Prostate gland (tissue), 2 donors: ENCODE data around the gene PAX6. TPM values are rescaled to one million over a fixed set of nuclear protein-coding genes. Genes with fewer than 3 reads are reported as not detected.

Source experiments
- DNase-seq: peaks from one replicate; pipeline ENCODE4 v3.0.0-alpha.2; 2019; ENCODE audit warnings: low spot score
- H3K27ac ChIP-seq, 2 donors: fragments of 200-600 bp; sonication (generic); 2 replicates each; pipeline ENCODE4 v1.5.1; 2017 to 2019
- H3K27me3 ChIP-seq: fragments of 200-600 bp; sonication (generic); replicated peaks from 2 replicates; pipeline ENCODE4 v1.5.1; 2019; ENCODE audit not compliant: insufficient read depth
- H3K36me3 ChIP-seq, 2 donors: fragments of 200-600 bp; sonication (generic); 1 replicate in 1 of 2; 2 replicates in 1 of 2; pipeline versions ENCODE4 v1.5.1 to v1.8.1; 2017 to 2019
- H3K4me1 ChIP-seq: fragments of 200-600 bp; sonication (generic); replicated peaks from 2 replicates; pipeline ENCODE4 v1.5.1; 2019
- H3K4me3 ChIP-seq, 2 donors: fragments of 200-600 bp; sonication (generic); 2 replicates each; pipeline ENCODE4 v1.5.1; 2017 to 2019
- H3K9me3 ChIP-seq: fragments of 200-600 bp; sonication (generic); 2 replicates; pipeline ENCODE4 v1.5.1; 2017
- POLR2A ChIP-seq: fragments of 450-650 bp; IDR thresholded peaks from one replicate; pipeline ENCODE4 v1.6.1; 2016; ENCODE audit warnings: antibody characterized with exemption, mild to moderate bottlenecking
- POLR2AphosphoS5 ChIP-seq: sonication (generic); formaldehyde crosslinking; IDR thresholded peaks from one replicate; pipeline ENCODE4 v1.6.1; 2017; ENCODE audit warnings: antibody characterized with exemption
- WGBS: methylation state at CpG from one replicate; pipeline ENCODE4 v1.1.5; 2018; 5-methylcytosine and 5-hydroxymethylcytosine counted together
- intact Hi-C: fragments of 100-400 bp; cut with DNase I; formaldehyde crosslinking; loops from one replicate; pipeline ENCODE4 v1.14.2; 2022
- total RNA-seq, 2 donors: library from RNA; depleted of rRNA; stranded (reverse); fragments of >200 nt; gene quantifications; one replicate each; pipeline ENCODE4 v1.1.0, GENCODE V29; 2016
- TF ChIP-seq, protein P1 (sequence below), 4 experiments: fragments of 200-600 bp in 2 of 4; fragments of 450-650 bp in 2 of 4; sonication (generic) in 2 of 4; IDR thresholded peaks; 1 replicate in 3 of 4; 2 replicates in 1 of 4; pipeline ENCODE4 v1.5.1; 2016 to 2019; ENCODE audit warnings: antibody characterized with exemption in 4 of 4, mild to moderate bottlenecking in 2 of 4, moderate library complexity in 2 of 4

PAX6 gene
- total RNA-seq, result under 1 TPM in 1 of 2 donors, not detected in 1; 0.80 TPM

DNA sequence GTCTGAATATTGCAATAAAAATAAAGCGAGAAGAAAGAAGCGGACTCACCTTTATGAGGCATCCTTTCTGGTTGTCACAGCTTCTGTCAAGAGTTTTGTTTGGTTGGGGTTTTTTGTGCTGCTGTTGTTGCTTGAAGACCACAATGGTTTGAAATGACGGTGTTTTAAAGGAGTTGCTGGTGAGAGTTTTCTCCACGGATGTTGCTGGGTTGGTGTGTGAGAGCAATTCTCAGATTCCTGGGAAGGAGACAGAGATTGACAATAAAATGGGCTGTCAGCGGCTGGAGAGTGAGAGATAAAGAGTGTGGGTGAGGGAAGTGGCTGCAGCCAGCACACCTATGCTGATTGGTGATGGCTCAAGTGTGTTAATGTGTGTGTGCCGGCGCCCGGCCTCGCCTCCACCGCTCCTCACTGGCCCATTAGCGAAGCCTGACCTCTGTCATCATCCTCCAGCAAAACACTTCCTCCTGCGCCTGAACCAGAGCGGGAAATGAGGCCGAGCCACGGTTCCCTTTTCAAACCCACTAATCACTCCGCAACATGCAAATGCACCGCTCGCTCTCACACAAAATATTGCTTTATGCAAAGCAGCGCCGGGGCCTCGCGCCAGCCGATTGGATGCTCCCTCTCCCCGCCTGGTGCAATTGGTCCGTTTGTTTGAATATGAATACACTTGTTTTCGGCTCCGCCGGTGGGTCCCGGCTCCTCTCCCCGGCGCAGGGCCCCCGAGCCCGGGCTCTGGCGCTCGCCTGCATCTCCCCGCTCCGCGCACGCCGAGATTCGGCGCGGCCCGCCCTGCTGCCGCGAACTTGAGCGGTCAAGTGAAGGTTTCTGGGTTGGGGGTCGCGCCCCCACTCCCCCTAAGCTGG lies at the start of gene PAX6:
Gene PAX6 (minus strand): TSS at position 544 of the 869 bp plus-strand sequence. CDS start 4,911 bp downstream, outside the sequence.
- H3K36me3 ChIP-seq, result no peaks in the 10 kb centered on the region
- H3K9me3 ChIP-seq, result no peaks in the 10 kb centered on the region
- DNase-seq, result no peak
- H3K27ac ChIP-seq, result no peak within 1 kb of the TSS
- intact Hi-C loops, result no loop called here
- TF ChIP-seq, protein P1, sequence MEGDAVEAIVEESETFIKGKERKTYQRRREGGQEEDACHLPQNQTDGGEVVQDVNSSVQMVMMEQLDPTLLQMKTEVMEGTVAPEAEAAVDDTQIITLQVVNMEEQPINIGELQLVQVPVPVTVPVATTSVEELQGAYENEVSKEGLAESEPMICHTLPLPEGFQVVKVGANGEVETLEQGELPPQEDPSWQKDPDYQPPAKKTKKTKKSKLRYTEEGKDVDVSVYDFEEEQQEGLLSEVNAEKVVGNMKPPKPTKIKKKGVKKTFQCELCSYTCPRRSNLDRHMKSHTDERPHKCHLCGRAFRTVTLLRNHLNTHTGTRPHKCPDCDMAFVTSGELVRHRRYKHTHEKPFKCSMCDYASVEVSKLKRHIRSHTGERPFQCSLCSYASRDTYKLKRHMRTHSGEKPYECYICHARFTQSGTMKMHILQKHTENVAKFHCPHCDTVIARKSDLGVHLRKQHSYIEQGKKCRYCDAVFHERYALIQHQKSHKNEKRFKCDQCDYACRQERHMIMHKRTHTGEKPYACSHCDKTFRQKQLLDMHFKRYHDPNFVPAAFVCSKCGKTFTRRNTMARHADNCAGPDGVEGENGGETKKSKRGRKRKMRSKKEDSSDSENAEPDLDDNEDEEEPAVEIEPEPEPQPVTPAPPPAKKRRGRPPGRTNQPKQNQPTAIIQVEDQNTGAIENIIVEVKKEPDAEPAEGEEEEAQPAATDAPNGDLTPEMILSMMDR (IDR thresholded peaks at IDR 0.05), result no peak
- no peak for TF ChIP-seq POLR2AphosphoS5
- TF ChIP-seq POLR2A, result no peak
- 5% methylated on average over 32 of the region's 49 CpGs for WGBS
- peaks cover 59% of the 10 kb centered on the region for H3K27me3 ChIP-seq
- H3K4me3 ChIP-seq, result peak within 1 kb of the TSS; percentile 1 to 29
- peaks cover 14% of the 10 kb centered on the region for H3K4me1 ChIP-seq

DNA sequence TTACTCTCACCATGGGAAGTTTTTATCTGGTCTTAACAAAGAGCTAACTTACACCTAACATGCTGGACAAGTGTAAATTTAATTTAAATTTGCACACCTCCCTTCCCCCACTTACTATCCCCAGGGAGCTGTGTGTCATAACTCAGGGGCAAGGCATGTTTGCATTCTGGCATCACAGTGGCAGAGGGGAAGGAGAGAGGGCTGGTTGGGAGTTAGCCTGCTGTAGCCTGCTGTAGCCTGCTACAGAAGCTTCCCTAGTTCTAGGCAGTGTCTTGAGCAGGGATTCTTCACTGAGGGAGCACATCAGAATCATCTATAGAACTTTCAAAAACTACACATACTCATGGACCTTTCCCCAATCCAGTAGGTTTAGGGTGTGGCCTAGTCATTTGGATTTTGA lies 49.3 kb upstream of the PAX6 start:
- Histone ChIP-seq H3K4me1 (no peaks in the 10 kb centered on the region), H3K4me3 (no peak overlapping the region), H3K9me3 (no peaks in the 10 kb centered on the region), H3K27ac (no peak overlapping the region), H3K36me3 (no peaks in the 10 kb centered on the region), H3K27me3 (no peaks in the 10 kb centered on the region)
- TF ChIP-seq POLR2AphosphoS5 (no peak), POLR2A (no peak)
- TF ChIP-seq, protein P1 (IDR thresholded peaks at IDR 0.05), result no peak
- intact Hi-C loops, result no loop called here
- DNase-seq, result no peak

DNA sequence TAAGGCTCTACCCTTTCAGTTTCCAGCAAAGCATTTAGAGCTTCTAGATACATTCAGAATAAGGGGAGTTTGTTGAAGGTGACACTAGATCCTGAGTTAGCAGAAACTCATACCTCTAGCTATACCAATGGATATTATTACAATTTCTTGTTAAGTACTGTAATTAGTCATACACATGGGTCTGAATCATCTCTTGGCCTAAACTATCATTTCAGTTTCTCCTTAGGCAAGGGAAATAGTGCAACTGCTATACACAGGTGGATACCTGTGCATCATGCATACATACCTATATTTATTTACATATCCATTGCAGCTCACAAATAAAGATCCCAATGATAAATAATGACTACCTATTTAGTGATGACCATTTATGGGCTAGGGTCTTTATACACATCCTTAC lies 45.1 kb upstream of the PAX6 start:
- H3K36me3 ChIP-seq, result no peaks in the 10 kb centered on the region
- TF ChIP-seq, protein P1 (IDR thresholded peaks at IDR 0.05), result no peak
- no peak for TF ChIP-seq POLR2AphosphoS5
- no peak overlapping the region for H3K4me3 ChIP-seq
- no peak for DNase-seq
- H3K27me3 ChIP-seq, result no peaks in the 10 kb centered on the region
- intact Hi-C loops, result no loop called here
- H3K9me3 ChIP-seq, result no peaks in the 10 kb centered on the region
- no peaks in the 10 kb centered on the region for H3K4me1 ChIP-seq
- no peak overlapping the region for H3K27ac ChIP-seq

DNA sequence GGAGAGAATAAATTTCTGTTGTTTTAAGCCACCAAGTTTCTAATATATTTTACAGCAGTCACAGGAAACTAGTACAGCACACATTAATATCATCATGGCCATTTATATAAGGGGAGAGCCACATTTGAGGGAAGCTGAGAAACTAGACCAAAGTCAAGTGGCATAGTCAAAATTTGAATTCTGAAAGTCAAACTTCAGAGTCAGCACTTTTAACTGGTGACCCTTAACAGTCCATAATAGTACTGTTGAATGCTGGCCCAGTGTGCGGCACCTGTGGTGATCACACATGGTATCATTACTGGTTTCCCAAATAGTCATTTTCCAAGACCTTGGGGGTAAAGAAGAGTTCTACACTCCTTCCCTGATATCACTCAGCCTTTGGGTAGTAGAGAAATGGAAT lies 44.3 kb upstream of the PAX6 start:
- Histone ChIP-seq H3K27me3 (no peaks in the 10 kb centered on the region), H3K9me3 (no peaks in the 10 kb centered on the region), H3K4me1 (no peaks in the 10 kb centered on the region), H3K27ac (no peak overlapping the region), H3K4me3 (no peak overlapping the region), H3K36me3 (no peaks in the 10 kb centered on the region)
- intact Hi-C loops, result no loop called here
- WGBS, result 95% methylated on average over 1 of the region's 1 CpG
- DNase-seq, result no peak
- TF ChIP-seq POLR2A (no peak), POLR2AphosphoS5 (no peak)
- TF ChIP-seq, protein P1 (IDR thresholded peaks at IDR 0.05), result no peak

DNA sequence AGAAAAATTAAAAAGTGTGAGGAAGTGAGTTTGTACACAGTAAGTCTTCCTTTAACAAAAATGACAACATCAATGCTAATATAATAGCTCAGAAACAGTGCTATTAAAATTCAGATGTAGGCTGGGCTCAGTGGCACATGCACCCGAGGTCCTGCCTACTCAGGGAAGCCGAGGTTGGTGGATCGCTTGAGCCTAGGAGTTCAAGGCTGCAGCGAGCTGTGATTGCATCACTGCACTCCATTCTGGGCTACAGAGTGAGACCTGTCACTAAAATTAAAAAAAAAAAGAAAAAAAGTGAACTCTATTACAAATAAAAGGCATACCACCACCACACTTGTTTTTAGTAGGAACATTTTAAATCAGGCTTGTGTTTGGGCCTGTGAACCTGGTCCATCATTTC lies 39.2 kb upstream of the PAX6 start:
- TF ChIP-seq, protein P1 (IDR thresholded peaks at IDR 0.05), result no peak
- TF ChIP-seq POLR2A, result no peak
- TF ChIP-seq POLR2AphosphoS5, result no peak
- no peaks in the 10 kb centered on the region for H3K27me3 ChIP-seq
- no peaks in the 10 kb centered on the region for H3K4me1 ChIP-seq
- no peaks in the 10 kb centered on the region for H3K9me3 ChIP-seq
- intact Hi-C loops, result no loop called here
- no peak for DNase-seq
- no peaks in the 10 kb centered on the region for H3K36me3 ChIP-seq
- no peak overlapping the region for H3K4me3 ChIP-seq
- 92% methylated on average over 4 of the region's 4 CpGs for WGBS
- H3K27ac ChIP-seq, result no peak overlapping the region
